DMS 273 (cell line): ENCODE data around the gene SLC46A2.

Experiments
- DNase-seq: peaks from one replicate; lab custom pipeline; 2025; ENCODE audit not compliant: unreplicated experiment; lab: John Stamatoyannopoulos, UW

SLC46A2 gene

GRCh38 chr9:112861155-112861554 is 29.5 kb downstream of the SLC46A2 start:
- DNase-seq = no peak

GRCh38 chr9:112860451-112860850 is 30.2 kb downstream of the SLC46A2 start:
- DNase-seq = no peak

- DNase-seq = no peak
Observed at GRCh38 chr9:112858625-112859147, 32.0 kb downstream of the SLC46A2 start.

- DNase-seq = no peak
Observed at GRCh38 chr9:112858005-112858404, 32.7 kb downstream of the SLC46A2 start.

GRCh38 chr9:112856843-112857242 is 33.8 kb downstream of the SLC46A2 start:
- DNase-seq = peak; percentile 68

GRCh38 chr9:112856200-112856599 is 34.5 kb downstream of the SLC46A2 start:
- no peak for DNase-seq

GRCh38 chr9:112854657-112855056 is 36.0 kb downstream of the SLC46A2 start:
- no peak for DNase-seq

- DNase-seq = no peak
Observed at GRCh38 chr9:112853882-112854585, 36.6 kb downstream of the SLC46A2 start.

GRCh38 chr9:112852741-112853504 is 37.8 kb downstream of the SLC46A2 start:
- DNase-seq = no peak

- DNase-seq = no peak
Observed at GRCh38 chr9:112850840-112851239, 39.8 kb downstream of the SLC46A2 start.

- no peak for DNase-seq
Observed at GRCh38 chr9:112849363-112849922, 41.2 kb downstream of the SLC46A2 start.

- no peak for DNase-seq
Observed at GRCh38 chr9:112848316-112849151, 42.1 kb downstream of the SLC46A2 start.

GRCh38 chr9:112846528-112847488 is 43.9 kb downstream of the SLC46A2 start:
- DNase-seq = no peak

GRCh38 chr9:112844771-112845542 is 45.7 kb downstream of the SLC46A2 start:
- peak; percentile 83 for DNase-seq

- no peak for DNase-seq
Observed at GRCh38 chr9:112842555-112842954, 48.1 kb downstream of the SLC46A2 start.

- no peak for DNase-seq
Observed at GRCh38 chr9:112841261-112841660, 49.4 kb downstream of the SLC46A2 start.

GRCh38 chr9:112839331-112839730 is 51.3 kb downstream of the SLC46A2 start:
- DNase-seq = no peak

- no peak for DNase-seq
Observed at GRCh38 chr9:112838342-112838741, 52.3 kb downstream of the SLC46A2 start.

GRCh38 chr9:112836394-112836793 is 54.3 kb downstream of the SLC46A2 start:
- DNase-seq = no peak
